GM19468 (cell line): ENCODE measurements around the gene PRKG1.
A peak's percentile ranks its signal among the peaks of the same experiment; 100 is the strongest.
"Not testable (repeated sequence)": the region's sequence is repeated elsewhere in the genome, so short reads cannot be mapped to it uniquely, and the experiment has no call there.

Experiments used
- ATAC-seq: cut with Tn5 transposase; IDR thresholded peaks from one replicate; pipeline ENCODE4 v1.9.1; 2021; ENCODE audit warnings: mild to moderate bottlenecking, moderate library complexity, moderate number of reproducible peaks; ENCODE audit not compliant: unreplicated experiment; ENCODE audit errors: extremely low read depth

The PRKG1 gene

GRCh38 chr10:51363415-51363814, 289.1 kb downstream of the PRKG1 start:
- ATAC-seq: no peak

GRCh38 chr10:51364674-51365073, 290.4 kb downstream of the PRKG1 start:
- ATAC-seq: no peak

GRCh38 chr10:51366044-51366443, 291.8 kb downstream of the PRKG1 start:
- no peak for ATAC-seq

- no peak for ATAC-seq
These were observed 292.8 kb downstream of the PRKG1 start for GRCh38 chr10:51367127-51367526.

- no peak for ATAC-seq
These were observed 293.4 kb downstream of the PRKG1 start for GRCh38 chr10:51367694-51368093.

GRCh38 chr10:51368943-51369342, 294.7 kb downstream of the PRKG1 start:
- no peak for ATAC-seq

GRCh38 chr10:51369903-51370302, 295.6 kb downstream of the PRKG1 start:
- ATAC-seq: no peak

GRCh38 chr10:51371743-51372142, 297.5 kb downstream of the PRKG1 start:
- no peak for ATAC-seq

GRCh38 chr10:51375790-51376189, 301.5 kb downstream of the PRKG1 start:
- no peak for ATAC-seq

- no peak for ATAC-seq
These were observed 303.0 kb downstream of the PRKG1 start for GRCh38 chr10:51377070-51377931.

- ATAC-seq: no peak
These were observed 303.8 kb downstream of the PRKG1 start for GRCh38 chr10:51377932-51378599.

GRCh38 chr10:51382181-51382580, 307.9 kb downstream of the PRKG1 start:
- ATAC-seq: no peak

GRCh38 chr10:51384971-51385370, 310.7 kb downstream of the PRKG1 start:
- ATAC-seq: no peak

GRCh38 chr10:51386248-51386885, 312.1 kb downstream of the PRKG1 start:
- no peak for ATAC-seq

GRCh38 chr10:51389415-51390321, 315.4 kb downstream of the PRKG1 start:
- peak; percentile 45 for ATAC-seq

- not testable (repeated sequence) for ATAC-seq
These were observed 318.7 kb downstream of the PRKG1 start for GRCh38 chr10:51393006-51393405.

- ATAC-seq: no peak
These were observed 319.8 kb downstream of the PRKG1 start for GRCh38 chr10:51394039-51394438.

GRCh38 chr10:51397244-51397643, 323.0 kb downstream of the PRKG1 start:
- no peak for ATAC-seq

- ATAC-seq: no peak
These were observed 323.4 kb downstream of the PRKG1 start for GRCh38 chr10:51397695-51398094.

- ATAC-seq: no peak
These were observed 325.6 kb downstream of the PRKG1 start for GRCh38 chr10:51399840-51400239.
